A549 (cell line): ENCODE results near the gene CTIF. TPM values are rescaled to one million over a fixed set of nuclear protein-coding genes. Genes with fewer than 3 reads are reported as not detected.

Source experiments
- ATAC-seq, 2 experiments: fragments of 200-7000 bp in 1 of 2; fragments of >200 bp in 1 of 2; cut with Nextera tagmentation in 1 of 2; cut with Tn5 transposase in 1 of 2; 3 replicates each; pipeline versions ENCODE4 v1.8.0 to v1.9.1; 2018 to 2020; ENCODE audit warnings: mild to moderate bottlenecking in 1 of 2, moderate library complexity in 1 of 2
- CTCF ChIA-PET: fragments of 300-600 bp; sonication (Branson Sonifier 250); formaldehyde crosslinking; extraction: SDS; loops from one replicate; lab custom pipeline; 2021; ENCODE audit warnings: antibody characterized with exemption, inconsistent platforms; lab: Yijun Ruan, JAX
- POLR2A ChIA-PET: fragments of 350-600 bp; formaldehyde crosslinking; extraction: SDS; loops from one replicate; lab custom pipeline; 2021; ENCODE audit warnings: antibody characterized with exemption, inconsistent platforms; lab: Yijun Ruan, JAX
- DNase-seq, 2 experiments: peaks; one replicate each; pipeline versions ENCODE4 v3.0.0 to v3.0.0-alpha.2; 2011 to 2016; ENCODE audit warnings: low read depth in 1 of 2, low spot score in 1 of 2
- FAIRE-seq: peaks from 2 replicates; lab custom pipeline; 2011; peaks lifted over from hg19 to GRCh38; lab: Jason Lieb, UNC
- H3K27ac ChIP-seq, 2 experiments: fragments of >200 bp; sonication (Bioruptor Twin); formaldehyde crosslinking; 3 replicates each; pipeline ENCODE4 v1.5.1; 2016 to 2017
- H3K4me1 ChIP-seq: fragments of >200 bp; sonication (Bioruptor Twin); formaldehyde crosslinking; 3 replicates; pipeline ENCODE4 v1.6.1; 2016
- H3K4me2 ChIP-seq: fragments of >200 bp; sonication (Bioruptor Twin); formaldehyde crosslinking; 3 replicates; pipeline ENCODE4 v1.6.1; 2016
- H3K4me3 ChIP-seq: fragments of >200 bp; sonication (Bioruptor Twin); formaldehyde crosslinking; 3 replicates; pipeline ENCODE4 v1.5.1; 2016
- H3K9me3 ChIP-seq: fragments of >200 bp; sonication (Bioruptor Twin); formaldehyde crosslinking; 3 replicates; pipeline ENCODE4 v1.6.1; 2016
- CBX8 ChIP-seq: fragments of 200-600 bp; sonication (generic); IDR thresholded peaks from 2 replicates; pipeline ENCODE4 v1.6.1; 2016
- CHD4 ChIP-seq: fragments of 200-600 bp; sonication (generic); IDR thresholded peaks from 2 replicates; pipeline ENCODE4 v1.6.1; 2016; ENCODE audit warnings: antibody characterized with exemption, mild to moderate bottlenecking, borderline replicate concordance
- CTCF ChIP-seq: fragments of >200 bp; sonication (Bioruptor Twin); formaldehyde crosslinking; IDR thresholded peaks from 3 replicates; pipeline ENCODE4 v1.5.1; 2016
- ELK1 ChIP-seq: fragments of 150-350 bp; IDR thresholded peaks from 2 replicates; pipeline ENCODE4 v1.6.1; 2014; ENCODE audit warnings: low read depth, mild to moderate bottlenecking, low read length
- FOSL2 ChIP-seq, 2 experiments: fragments of 450-650 bp in 1 of 2; fragments of >200 bp in 1 of 2; sonication (Bioruptor Twin) in 1 of 2; formaldehyde crosslinking; IDR thresholded peaks; 2 replicates each; pipeline versions ENCODE4 v1.5.0 to v1.6.1; 2016 to 2020; ENCODE audit warnings: mild to moderate bottlenecking in 1 of 2, moderate library complexity in 1 of 2
- HEYL ChIP-seq: fragments of 250-450 bp; sonication (Bioruptor Pico); IDR thresholded peaks from 2 replicates; pipeline ENCODE4 v1.8.0; 2021; ENCODE audit warnings: mild to moderate bottlenecking, moderate library complexity
- HOXB13 ChIP-seq: fragments of 250-450 bp; sonication (Bioruptor Pico); IDR thresholded peaks from 2 replicates; pipeline ENCODE4 v1.5.0; 2020; ENCODE audit warnings: low read depth, mild to moderate bottlenecking, moderate library complexity
- JUN ChIP-seq, 2 experiments: fragments of >200 bp; sonication (Bioruptor Twin); formaldehyde crosslinking; IDR thresholded peaks; 2 replicates in 1 of 2; 3 replicates in 1 of 2; pipeline ENCODE4 v1.6.1; 2016 to 2017
- KDM1A ChIP-seq: fragments of 200-600 bp; sonication (generic); IDR thresholded peaks from 2 replicates; pipeline ENCODE4 v1.6.1; 2016; ENCODE audit warnings: low read depth, mild to moderate bottlenecking
- KDM5A ChIP-seq: fragments of 200-600 bp; sonication (generic); IDR thresholded peaks from 2 replicates; pipeline ENCODE4 v1.6.1; 2016; ENCODE audit warnings: antibody characterized with exemption, mild to moderate bottlenecking
- MAFK ChIP-seq: fragments of 450-650 bp; IDR thresholded peaks from 2 replicates; pipeline ENCODE4 v1.6.1; 2014; ENCODE audit not compliant: partially characterized antibody
- MAX ChIP-seq: IDR thresholded peaks from 2 replicates; pipeline ENCODE4 v1.6.1; 2012
- MAZ ChIP-seq: fragments of 150-350 bp; IDR thresholded peaks from 2 replicates; pipeline ENCODE4 v1.6.1; 2014; ENCODE audit warnings: antibody characterized with exemption, low read depth, low read length, borderline replicate concordance
- NFE2L2 ChIP-seq: fragments of 150-350 bp; conservative IDR thresholded peaks from 2 replicates; pipeline ENCODE4 v1.6.1; 2014; ENCODE audit warnings: low read length
- PHF8 ChIP-seq: fragments of 200-600 bp; sonication (generic); IDR thresholded peaks from 2 replicates; pipeline ENCODE4 v1.6.1; 2016; ENCODE audit warnings: low read depth, mild to moderate bottlenecking, antibody characterized with exemption, moderate library complexity, borderline replicate concordance
- POLR2A ChIP-seq: IDR thresholded peaks from 2 replicates; pipeline ENCODE4 v1.6.1; 2012; ENCODE audit warnings: mild to moderate bottlenecking, low read length
- RAD21 ChIP-seq, 2 experiments: fragments of >200 bp in 1 of 2; sonication (Bioruptor Twin) in 1 of 2; formaldehyde crosslinking in 1 of 2; IDR thresholded peaks in 1 of 2; conservative IDR thresholded peaks in 1 of 2; 2 replicates in 1 of 2; 3 replicates in 1 of 2; pipeline ENCODE4 v1.6.1; 2012 to 2018; ENCODE audit warnings: inconsistent platforms in 1 of 2
- RFX5 ChIP-seq: fragments of 450-650 bp; IDR thresholded peaks from 2 replicates; pipeline ENCODE4 v1.7.1; 2014; ENCODE audit warnings: antibody characterized with exemption, mild to moderate bottlenecking, moderate library complexity
- SREBF2 ChIP-seq: fragments of 450-650 bp; IDR thresholded peaks from 2 replicates; pipeline ENCODE4 v1.6.1; 2014; ENCODE audit warnings: mild to moderate bottlenecking, moderate library complexity
- ZC3H11A ChIP-seq: fragments of 450-650 bp; IDR thresholded peaks from 2 replicates; pipeline ENCODE4 v1.6.1; 2014; ENCODE audit warnings: antibody characterized with exemption, mild to moderate bottlenecking
- ZFP36 ChIP-seq: fragments of 450-650 bp; IDR thresholded peaks from 2 replicates; pipeline ENCODE4 v1.6.1; 2014; ENCODE audit warnings: borderline replicate concordance; ENCODE audit not compliant: partially characterized antibody
- WGBS: methylation state at CpG from one replicate; pipeline ENCODE4 v1.1.6; 2017; ENCODE audit errors: missing lambda C conversion rate; 5-methylcytosine and 5-hydroxymethylcytosine counted together
- polyA plus RNA-seq, 4 experiments: library from polyadenylated mRNA; depleted of rRNA in 3 of 4; stranded (reverse); fragments of >200 nt; fragmentation: RNase III in 1 of 4; extraction: RNeasy Plus Mini Kit Qiagen cat#74134 plus additional on column Dnase treatment in 1 of 4; gene quantifications; 2 replicates in 3 of 4; 3 replicates in 1 of 4; pipeline ENCODE4 v1.2.3, GENCODE V29; 2011 to 2017
- TF ChIP-seq, protein P1 (sequence below): IDR thresholded peaks from 2 replicates; pipeline ENCODE4 v1.6.1; 2012; ENCODE audit warnings: low read depth, borderline replicate concordance

The CTIF gene
- polyA plus RNA-seq, 2 of the 4 experiments (the other 2 are of a cell fraction), result 17.0 to 24.7 TPM

DNA sequence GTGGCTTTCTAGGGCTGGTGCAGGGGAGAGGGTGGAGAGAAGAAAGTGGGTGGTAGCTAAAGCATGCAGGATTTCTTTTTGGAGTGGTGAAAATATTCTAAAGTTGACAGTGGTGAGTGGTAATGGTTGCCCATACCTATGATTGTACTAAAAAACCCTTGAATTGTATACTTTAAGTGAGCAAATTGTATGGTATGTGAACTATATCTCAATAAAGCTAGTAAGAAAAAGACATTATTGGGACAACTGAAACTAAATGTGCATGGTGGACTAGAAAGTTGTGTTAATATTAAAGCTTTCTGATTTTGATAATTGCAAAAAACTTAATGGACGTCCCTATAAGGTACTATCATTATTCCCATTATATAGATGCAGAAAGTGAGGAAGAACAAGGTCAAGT, 361.6 kb downstream of the CTIF start:
- TF ChIP-seq CTCF, result no peak
- TF ChIP-seq, all 56 proteins: peak for 0
- DNase-seq (no peak), ATAC-seq (no peak), FAIRE-seq (no peak)
- Histone ChIP-seq H3K4me2 (no peak overlapping the region), H3K27ac (no peak overlapping the region; a peak in 1 of 6 replicates), H3K4me3 (no peak overlapping the region), H3K9me3 (peaks cover 17% of the 10 kb centered on the region), H3K4me1 (peaks cover 32% of the 10 kb centered on the region)
- ChIA-PET POLR2A (no interaction called here), CTCF (no interaction called here)
- 84% methylated on average over 1 of the region's 1 CpG for WGBS

DNA sequence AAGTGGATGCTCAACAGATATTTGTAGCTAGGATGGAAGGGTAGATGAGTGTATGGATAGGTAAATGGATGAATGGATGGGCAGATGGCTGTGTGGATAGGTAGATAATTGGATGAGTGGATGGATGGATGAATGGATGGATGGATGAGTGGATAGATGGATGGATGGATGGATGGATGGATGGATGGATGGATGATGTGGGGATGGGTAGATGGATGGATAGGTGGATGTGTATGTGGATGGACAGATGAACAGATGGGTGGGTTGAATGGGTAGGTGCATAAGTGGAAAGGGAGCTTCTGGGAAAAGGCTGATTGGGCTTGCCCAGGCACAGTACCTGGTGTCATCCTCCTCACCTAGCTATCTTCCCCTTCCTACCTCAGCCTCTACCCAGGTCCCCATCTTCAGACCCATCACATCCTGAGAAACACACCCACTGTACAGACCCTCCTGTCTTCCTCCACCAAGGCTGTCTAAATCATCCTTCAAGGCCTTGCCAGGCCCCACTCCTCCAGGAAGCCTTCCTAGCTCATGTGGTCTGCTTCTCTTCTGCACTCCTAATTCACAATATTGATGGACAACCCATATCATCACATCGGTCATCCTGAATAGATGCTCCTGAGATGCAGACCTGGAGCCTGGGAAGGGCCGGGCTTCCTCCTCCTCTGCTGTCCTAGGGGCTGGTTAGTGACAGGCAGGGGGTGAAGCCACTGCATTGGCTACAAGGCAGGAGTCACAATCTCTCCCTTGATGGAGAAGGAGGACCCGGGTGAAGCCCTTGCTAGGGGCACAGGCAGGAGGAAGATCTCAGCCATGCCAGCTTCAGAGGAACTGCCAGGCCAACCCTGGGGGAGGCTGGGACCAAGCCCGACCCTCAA, 362.6 kb downstream of the CTIF start:
- DNase-seq (no peak), ATAC-seq (peak in 1 of 2 experiments; percentile 62; a peak in 3 of 6 replicates), FAIRE-seq (no peak)
- ChIA-PET CTCF (interaction anchor here (0.9 to 1.0 kb wide), 2 partner anchors 12 to 17 kb away, joined by 3 to 4 read pairs; no protein-coding TSS in a partner anchor), POLR2A (interaction anchor here (1.0 kb wide), 1 partner anchor 51 kb away, joined by 4 read pairs; no protein-coding TSS in a partner anchor)
- TF ChIP-seq CTCF (no peak), ZFP36 (peak; percentile 75)
- 50% methylated on average over 3 of the region's 4 CpGs for WGBS
- H3K9me3 ChIP-seq, result peaks cover 17% of the 10 kb centered on the region
- H3K4me1 ChIP-seq, result peaks cover 34% of the 10 kb centered on the region
- H3K4me2 ChIP-seq, result peak overlapping the region; percentile 69
- no peak overlapping the region for H3K4me3 ChIP-seq
- H3K27ac ChIP-seq, result peak overlapping the region; percentile 93 to 95

GRCh38 chr18:48902023-48902855, 363.4 kb downstream of the CTIF start:
- FAIRE-seq, result peak; percentile 18
- TF ChIP-seq FOSL2 (IDR thresholded peaks at IDR 0.05) (no peak), FOSL2 (CRISPR knock-in tag; IDR thresholded peaks at IDR 0.05) (peak; percentile 88), MAFK (no peak), HOXB13 (CRISPR knock-in tag) (no peak), RFX5 (no peak), SREBF2 (no peak), POLR2A (no peak), CHD4 (no peak), ZC3H11A (no peak), HEYL (no peak), ELK1 (no peak), JUN (IDR thresholded peaks at IDR 0.05) (peak in 1 of 2 experiments; percentile 70; a peak in 2 of 5 replicates), CBX8 (no peak), MAX (peak; percentile 82), KDM5A (no peak), NFE2L2 (no peak), RAD21 (conservative IDR thresholded peaks at IDR 0.05 in 1 of 2, IDR thresholded peaks at IDR 0.05 in 1 of 2) (peak in 1 of 2 experiments; percentile 37; a peak in 1 of 5 replicates), MAZ (no peak), KDM1A (no peak), PHF8 (no peak)
- TF ChIP-seq, protein P1, sequence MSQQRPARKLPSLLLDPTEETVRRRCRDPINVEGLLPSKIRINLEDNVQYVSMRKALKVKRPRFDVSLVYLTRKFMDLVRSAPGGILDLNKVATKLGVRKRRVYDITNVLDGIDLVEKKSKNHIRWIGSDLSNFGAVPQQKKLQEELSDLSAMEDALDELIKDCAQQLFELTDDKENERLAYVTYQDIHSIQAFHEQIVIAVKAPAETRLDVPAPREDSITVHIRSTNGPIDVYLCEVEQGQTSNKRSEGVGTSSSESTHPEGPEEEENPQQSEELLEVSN, result 0 out of 2 replicates have a peak, but pooled peaks have one; percentile 44

More at GRCh38 chr18:48902023-48902855, 363.4 kb downstream of the CTIF start:
- peaks cover 17% of the 10 kb centered on the region for H3K9me3 ChIP-seq
- H3K27ac ChIP-seq, result peak overlapping the region; percentile 93 to 95
- no peak overlapping the region for H3K4me3 ChIP-seq
- peak overlapping the region; percentile 69 for H3K4me2 ChIP-seq
- peaks cover 26% of the 10 kb centered on the region for H3K4me1 ChIP-seq
- peak; percentile 52 to 84 for DNase-seq
- CTCF ChIA-PET, result interaction anchor here (1.0 kb wide), 1 partner anchor 16 kb away, joined by 3 read pairs; no protein-coding TSS in a partner anchor
- POLR2A ChIA-PET, result interaction anchor here (0.7 to 1.0 kb wide), 2 partner anchors 28 to 50 kb away, joined by 3 to 4 read pairs; no protein-coding TSS in a partner anchor
- 40% methylated on average over 11 of the region's 27 CpGs for WGBS
- ATAC-seq, result peak; percentile 93 to 94
